Measurements from ENCODE around the gene COL7A1. TPM values are rescaled to one million over a fixed set of nuclear protein-coding genes. Genes with fewer than 3 reads are reported as not detected.

Gene COL7A1
- total RNA-seq, 1 donor from 2014 or later = 19.2 TPM

GRCh38 chr3:48521635-48522034 is 73.5 kb downstream of the COL7A1 start:
- Mint-ChIP-seq H3K27me3 (ENCODE audit: low read depth) (no peaks in the 10 kb centered on the region), H3K4me3 (no peak overlapping the region), H3K9me3 (no peaks in the 10 kb centered on the region), H3K27ac (no peak overlapping the region), H3K4me1 (peaks cover 5% of the 10 kb centered on the region), H3K36me3 (peaks cover 7% of the 10 kb centered on the region)
- TF ChIP-seq, protein P1, sequence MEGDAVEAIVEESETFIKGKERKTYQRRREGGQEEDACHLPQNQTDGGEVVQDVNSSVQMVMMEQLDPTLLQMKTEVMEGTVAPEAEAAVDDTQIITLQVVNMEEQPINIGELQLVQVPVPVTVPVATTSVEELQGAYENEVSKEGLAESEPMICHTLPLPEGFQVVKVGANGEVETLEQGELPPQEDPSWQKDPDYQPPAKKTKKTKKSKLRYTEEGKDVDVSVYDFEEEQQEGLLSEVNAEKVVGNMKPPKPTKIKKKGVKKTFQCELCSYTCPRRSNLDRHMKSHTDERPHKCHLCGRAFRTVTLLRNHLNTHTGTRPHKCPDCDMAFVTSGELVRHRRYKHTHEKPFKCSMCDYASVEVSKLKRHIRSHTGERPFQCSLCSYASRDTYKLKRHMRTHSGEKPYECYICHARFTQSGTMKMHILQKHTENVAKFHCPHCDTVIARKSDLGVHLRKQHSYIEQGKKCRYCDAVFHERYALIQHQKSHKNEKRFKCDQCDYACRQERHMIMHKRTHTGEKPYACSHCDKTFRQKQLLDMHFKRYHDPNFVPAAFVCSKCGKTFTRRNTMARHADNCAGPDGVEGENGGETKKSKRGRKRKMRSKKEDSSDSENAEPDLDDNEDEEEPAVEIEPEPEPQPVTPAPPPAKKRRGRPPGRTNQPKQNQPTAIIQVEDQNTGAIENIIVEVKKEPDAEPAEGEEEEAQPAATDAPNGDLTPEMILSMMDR (IDR thresholded peaks at IDR 0.05; ENCODE audit: unreplicated experiment) = no peak
- DNase-seq (ENCODE audit: low spot score in 2 of 2, unreplicated experiment in 2 of 2) = no peak

- no peak for DNase-seq (ENCODE audit: low spot score in 2 of 2, unreplicated experiment in 2 of 2)
- Mint-ChIP-seq H3K36me3 (peaks cover 3% of the 10 kb centered on the region), H3K27ac (no peak overlapping the region), H3K4me3 (no peak overlapping the region), H3K4me1 (peaks cover 5% of the 10 kb centered on the region), H3K27me3 (ENCODE audit: low read depth) (no peaks in the 10 kb centered on the region), H3K9me3 (no peaks in the 10 kb centered on the region)
- TF ChIP-seq, protein P1 (IDR thresholded peaks at IDR 0.05; ENCODE audit: unreplicated experiment) = no peak
Measured at GRCh38 chr3:48519277-48519643, 75.9 kb downstream of the COL7A1 start.

- TF ChIP-seq, protein P1 (IDR thresholded peaks at IDR 0.05; ENCODE audit: unreplicated experiment) = no peak
- no peak overlapping the region for H3K4me3 Mint-ChIP-seq
- DNase-seq (ENCODE audit: low spot score in 2 of 2, unreplicated experiment in 2 of 2) = no peak
- peaks cover 3% of the 10 kb centered on the region for H3K36me3 Mint-ChIP-seq
- peak overlapping the region; percentile 89 for H3K27ac Mint-ChIP-seq
- H3K9me3 Mint-ChIP-seq = no peaks in the 10 kb centered on the region
- H3K27me3 Mint-ChIP-seq (ENCODE audit: low read depth) = no peaks in the 10 kb centered on the region
- peaks cover 5% of the 10 kb centered on the region for H3K4me1 Mint-ChIP-seq
Measured at GRCh38 chr3:48518638-48519276, 76.4 kb downstream of the COL7A1 start.

DNA sequence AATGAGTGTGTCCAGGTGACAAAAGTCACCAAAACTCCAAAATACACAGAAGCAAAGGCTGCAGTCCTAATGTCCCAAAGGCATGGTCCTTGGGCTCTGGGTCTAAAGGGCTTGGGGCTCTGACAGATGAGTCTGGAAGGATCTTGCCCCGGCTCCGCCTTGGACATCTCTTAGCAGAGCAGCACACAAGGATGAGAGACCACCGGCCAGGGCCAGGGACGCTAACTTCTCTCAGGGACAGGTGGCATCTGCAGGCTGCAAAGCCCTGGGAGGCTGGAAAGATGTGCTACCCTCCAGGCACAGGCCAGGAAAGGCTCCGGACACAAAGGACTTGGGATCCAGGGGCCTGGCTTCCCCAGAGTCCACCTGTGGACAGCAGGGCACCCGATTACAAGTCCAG is 77.1 kb downstream of the COL7A1 start:
- Mint-ChIP-seq H3K4me1 (peaks cover 5% of the 10 kb centered on the region), H3K9me3 (no peaks in the 10 kb centered on the region), H3K27ac (peak overlapping the region; percentile 89), H3K27me3 (ENCODE audit: low read depth) (no peaks in the 10 kb centered on the region), H3K36me3 (peaks cover 3% of the 10 kb centered on the region), H3K4me3 (no peak overlapping the region)
- no peak for DNase-seq (ENCODE audit: low spot score in 2 of 2, unreplicated experiment in 2 of 2)
- TF ChIP-seq, protein P1 (IDR thresholded peaks at IDR 0.05; ENCODE audit: unreplicated experiment) = no peak

- Mint-ChIP-seq H3K9me3 (no peaks in the 10 kb centered on the region), H3K4me3 (no peak overlapping the region), H3K27ac (no peak overlapping the region), H3K27me3 (ENCODE audit: low read depth) (no peaks in the 10 kb centered on the region), H3K36me3 (peaks cover 3% of the 10 kb centered on the region), H3K4me1 (peaks cover 5% of the 10 kb centered on the region)
- no peak for DNase-seq (ENCODE audit: low spot score in 2 of 2, unreplicated experiment in 2 of 2)
- TF ChIP-seq, protein P1 (IDR thresholded peaks at IDR 0.05; ENCODE audit: unreplicated experiment) = no peak
Measured at GRCh38 chr3:48516571-48516970, 78.6 kb downstream of the COL7A1 start.

Data from mesothelial cell of epicardium (in vitro differentiated cells).